ENCODE data around the gene SLC30A2.
"Not testable (repeated sequence)": the region's sequence is repeated elsewhere in the genome, so short reads cannot be mapped to it uniquely, and the experiment has no call there.

SLC30A2 gene, protein sequence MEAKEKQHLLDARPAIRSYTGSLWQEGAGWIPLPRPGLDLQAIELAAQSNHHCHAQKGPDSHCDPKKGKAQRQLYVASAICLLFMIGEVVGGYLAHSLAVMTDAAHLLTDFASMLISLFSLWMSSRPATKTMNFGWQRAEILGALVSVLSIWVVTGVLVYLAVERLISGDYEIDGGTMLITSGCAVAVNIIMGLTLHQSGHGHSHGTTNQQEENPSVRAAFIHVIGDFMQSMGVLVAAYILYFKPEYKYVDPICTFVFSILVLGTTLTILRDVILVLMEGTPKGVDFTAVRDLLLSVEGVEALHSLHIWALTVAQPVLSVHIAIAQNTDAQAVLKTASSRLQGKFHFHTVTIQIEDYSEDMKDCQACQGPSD

GRCh38 chr1:26045722-26046245, at the start of gene SLC30A2:
SLC30A2 (minus strand) TSS chr1:26046118; CDS start chr1:26045896, 222 bp downstream.
- DNase-seq: no peak

DNA sequence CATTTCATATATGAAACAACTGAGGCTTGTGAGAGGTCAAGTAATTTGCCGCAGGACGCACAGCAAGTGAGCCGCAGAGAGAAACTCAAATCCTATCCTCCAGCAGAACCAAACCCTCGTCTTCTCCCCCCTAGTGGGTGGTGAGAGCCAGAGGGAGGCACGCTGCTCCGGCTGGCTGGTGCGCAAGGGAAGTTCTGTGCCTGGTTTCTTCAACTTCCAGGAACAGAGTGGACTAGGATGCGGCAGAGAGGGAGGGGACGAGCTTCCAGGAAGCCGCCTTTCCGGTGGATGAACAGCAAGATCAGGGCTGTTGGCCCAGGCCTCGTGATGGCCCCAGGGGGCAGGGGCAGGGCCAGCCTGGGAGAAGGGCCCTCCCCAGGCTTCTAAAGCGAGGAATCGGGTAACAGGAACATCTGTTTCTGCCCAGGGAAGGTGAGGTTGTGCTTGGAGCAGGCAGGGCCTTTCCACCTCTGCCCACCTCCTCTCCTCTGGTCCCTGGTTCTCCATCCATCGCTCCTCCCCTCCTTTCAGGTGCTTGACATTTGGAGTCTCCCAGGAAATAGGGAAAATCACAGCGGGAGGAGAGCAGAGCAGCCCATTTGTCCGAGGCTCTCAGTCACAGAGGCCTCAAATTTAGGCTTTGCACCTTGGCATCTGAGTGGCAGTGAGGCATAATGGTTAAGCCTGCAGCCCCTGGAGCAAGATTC, 48.9 kb upstream of the SLC30A2 start:
- DNase-seq: no peak

- DNase-seq: no peak
Measured at GRCh38 chr1:26094076-26094669, 48.3 kb upstream of the SLC30A2 start.

DNA sequence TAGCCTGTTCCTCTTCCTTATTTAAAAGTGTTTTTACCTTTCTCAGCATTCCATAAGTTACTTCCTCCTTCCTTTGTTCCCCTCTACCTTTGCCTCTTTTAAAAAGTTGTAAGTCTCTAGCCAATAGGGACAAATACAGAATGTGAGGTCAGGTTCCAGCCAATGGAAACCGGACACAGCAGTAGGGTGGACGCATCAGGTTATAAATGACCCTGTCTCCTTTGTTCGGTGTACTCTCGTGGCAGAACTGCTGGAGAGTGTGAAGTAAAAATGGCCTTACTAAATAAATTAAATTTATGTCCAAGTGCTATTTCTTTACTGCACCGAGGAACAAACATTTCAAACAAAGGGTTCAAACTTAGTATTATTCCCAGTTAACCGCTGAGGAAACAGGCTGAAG, 47.7 kb upstream of the SLC30A2 start:
- DNase-seq: not testable (repeated sequence)

DNA sequence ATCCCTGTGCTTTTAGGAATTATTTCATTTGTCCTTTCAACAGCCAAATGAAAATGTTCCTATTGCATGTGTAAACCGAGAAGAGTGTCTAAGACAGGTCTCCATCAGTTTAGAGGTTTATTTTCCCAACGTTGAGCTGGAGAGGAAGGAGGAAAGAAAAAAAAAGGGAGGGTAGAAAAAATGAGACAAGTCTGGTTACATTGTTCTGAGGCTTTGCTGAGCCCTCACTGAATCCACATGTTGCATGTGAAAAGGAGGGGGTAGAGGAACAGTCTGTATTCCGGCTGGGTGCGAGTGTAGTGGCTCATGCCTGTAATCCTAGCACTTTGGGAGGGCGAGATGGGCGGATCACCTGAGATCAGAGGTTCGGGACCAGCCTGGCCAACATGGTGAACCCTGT, 46.5 kb upstream of the SLC30A2 start:
- DNase-seq: no peak

- DNase-seq: no peak
Measured at GRCh38 chr1:26090893-26091292, 45.0 kb upstream of the SLC30A2 start.

DNA sequence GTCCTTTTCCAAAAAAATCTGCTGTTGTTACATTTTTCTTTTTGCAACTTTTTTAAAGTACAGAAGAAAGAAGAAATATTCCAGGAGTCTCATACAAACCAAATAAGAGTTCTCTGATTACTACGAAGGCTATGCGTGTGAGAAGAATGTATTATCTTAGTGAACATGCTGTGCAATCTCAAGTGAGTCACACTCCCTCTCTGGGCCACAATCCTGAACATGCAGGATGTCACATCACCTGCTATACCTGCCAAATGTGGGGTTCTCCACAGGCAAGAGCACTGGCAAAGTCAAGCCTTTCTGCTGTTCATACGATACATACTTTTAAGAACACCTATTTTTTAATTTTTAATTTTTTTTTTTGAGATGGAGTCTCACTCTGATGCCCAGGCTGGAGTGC, 43.2 kb upstream of the SLC30A2 start:
- DNase-seq: no peak

GRCh38 chr1:26084844-26085243, 38.9 kb upstream of the SLC30A2 start:
- DNase-seq: no peak

DNA sequence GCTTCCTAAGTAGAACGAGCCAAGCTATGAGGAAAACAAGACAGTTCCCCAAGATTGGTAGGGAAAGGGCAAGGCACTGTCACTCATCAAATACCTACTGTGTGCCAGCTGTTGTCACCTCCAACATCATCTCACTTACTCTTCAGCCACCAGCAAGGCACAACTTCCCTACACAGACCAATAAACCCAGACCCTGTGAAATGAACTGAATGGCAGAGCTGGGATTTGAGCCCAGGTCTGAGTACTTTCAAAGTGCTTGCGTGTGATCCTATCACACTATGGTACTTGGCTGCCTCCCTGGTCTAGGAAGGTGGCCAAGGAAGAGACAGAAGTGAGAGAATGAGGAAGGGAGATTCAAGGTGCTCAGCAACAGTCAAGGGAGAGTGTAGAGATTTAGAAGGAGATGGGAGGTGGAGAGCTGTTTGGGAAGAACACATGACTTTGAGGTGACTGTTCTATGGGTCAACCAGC, 38.2 kb upstream of the SLC30A2 start:
- no peak for DNase-seq

GRCh38 chr1:26083208-26083607, 37.3 kb upstream of the SLC30A2 start:
- no peak for DNase-seq

- no peak for DNase-seq
Measured at GRCh38 chr1:26082020-26082350, 36.1 kb upstream of the SLC30A2 start.

DNA sequence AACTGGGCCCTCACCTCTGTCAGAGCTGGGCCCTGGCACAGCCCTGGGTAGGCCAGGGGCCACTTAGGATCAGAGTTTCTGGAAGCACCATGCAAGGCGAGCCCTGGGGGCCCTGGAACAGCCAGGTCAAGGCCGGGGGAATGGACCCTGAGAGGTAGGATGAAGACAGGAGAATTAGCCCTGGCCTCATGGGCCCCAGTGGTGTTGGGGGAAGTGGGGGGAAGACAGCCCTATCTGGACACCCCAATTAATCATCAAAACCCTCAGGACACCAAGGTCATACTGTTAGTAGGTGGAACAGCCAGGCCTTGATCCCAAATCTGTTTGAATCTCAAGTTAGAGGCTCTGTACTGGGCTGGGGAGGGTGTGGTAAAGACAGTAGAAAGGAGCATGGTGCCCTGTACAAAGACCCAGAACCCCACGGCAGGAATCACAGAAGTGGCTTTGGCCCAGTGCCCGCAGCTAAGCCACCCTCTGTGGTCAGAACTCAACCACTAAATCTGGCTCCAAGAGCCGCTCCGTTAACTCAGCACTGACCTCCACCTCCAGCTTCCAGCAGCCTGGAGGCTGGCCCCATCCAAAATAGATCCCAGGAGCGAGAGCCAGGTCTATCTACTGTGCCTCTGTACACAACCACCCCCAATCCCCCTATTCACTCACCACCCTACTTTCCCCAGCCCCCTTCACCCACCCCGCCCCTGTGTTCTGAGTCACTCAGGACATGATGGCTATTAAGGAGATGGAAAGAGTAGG, 35.5 kb upstream of the SLC30A2 start:
- no peak for DNase-seq

GRCh38 chr1:26079960-26080814, 34.3 kb upstream of the SLC30A2 start:
- DNase-seq: no peak

GRCh38 chr1:26079178-26079563, 33.3 kb upstream of the SLC30A2 start:
- no peak for DNase-seq

DNA sequence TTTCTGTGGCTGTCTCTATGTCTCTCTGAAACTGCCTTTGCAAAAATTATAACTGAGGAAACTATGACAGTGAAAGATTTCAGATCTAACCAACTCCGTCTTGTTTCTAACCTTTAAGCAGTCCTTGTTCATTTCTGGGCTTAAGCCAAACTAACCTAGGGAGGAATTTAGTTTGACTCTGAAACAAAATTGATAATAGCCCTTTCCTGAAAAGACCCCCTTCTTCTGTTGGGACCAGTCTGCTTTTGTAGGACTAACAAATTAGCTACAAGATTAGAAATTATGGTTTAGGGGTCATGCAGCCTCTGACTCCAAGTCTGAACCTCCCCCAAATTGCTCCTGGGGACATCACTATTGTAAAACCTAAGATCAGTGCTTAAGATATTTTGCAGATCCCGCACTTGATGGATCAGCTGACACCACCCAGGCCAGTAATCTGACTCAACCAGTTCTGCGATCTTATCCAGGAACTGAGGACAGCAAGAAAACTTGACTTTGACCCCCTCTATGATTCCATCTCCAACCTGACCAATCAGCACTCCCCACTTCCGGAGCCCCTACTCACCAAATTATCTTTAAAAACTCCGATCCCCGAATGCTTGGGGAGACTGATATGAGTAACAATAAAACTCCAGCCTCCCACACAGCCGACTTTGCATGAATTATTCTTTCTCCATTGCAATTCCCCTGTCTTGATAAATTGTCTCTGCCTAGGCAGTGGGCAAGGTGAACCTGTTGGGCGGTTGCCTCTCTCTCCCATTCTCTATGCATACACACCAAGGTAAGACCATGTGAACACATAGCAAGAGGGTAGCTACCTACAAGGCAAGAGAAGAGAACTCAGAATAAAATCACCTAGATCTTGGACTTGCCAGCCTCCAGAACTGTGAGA, 32.6 kb upstream of the SLC30A2 start:
- DNase-seq: no peak

DNA sequence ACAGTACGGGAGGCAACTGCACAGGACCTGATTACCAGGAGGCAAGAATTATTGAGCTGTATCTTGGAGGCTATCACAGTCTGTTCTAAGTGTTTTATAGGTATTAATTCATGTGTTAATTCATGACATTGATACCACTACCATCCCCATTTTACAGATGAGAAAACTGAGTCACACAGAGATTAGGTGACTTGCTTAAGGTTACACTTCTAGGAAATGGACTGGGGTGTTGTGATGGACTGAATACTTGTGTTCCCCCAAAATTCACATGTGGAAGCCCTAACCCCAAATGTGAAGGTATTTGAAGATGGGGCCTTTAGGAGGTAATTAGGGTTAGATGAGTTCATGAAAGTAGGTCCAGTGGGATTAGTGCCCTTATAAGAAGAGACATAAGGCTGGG, 31.6 kb upstream of the SLC30A2 start:
- no peak for DNase-seq

- no peak for DNase-seq
Measured at GRCh38 chr1:26075421-26076144, 29.7 kb upstream of the SLC30A2 start.

DNA sequence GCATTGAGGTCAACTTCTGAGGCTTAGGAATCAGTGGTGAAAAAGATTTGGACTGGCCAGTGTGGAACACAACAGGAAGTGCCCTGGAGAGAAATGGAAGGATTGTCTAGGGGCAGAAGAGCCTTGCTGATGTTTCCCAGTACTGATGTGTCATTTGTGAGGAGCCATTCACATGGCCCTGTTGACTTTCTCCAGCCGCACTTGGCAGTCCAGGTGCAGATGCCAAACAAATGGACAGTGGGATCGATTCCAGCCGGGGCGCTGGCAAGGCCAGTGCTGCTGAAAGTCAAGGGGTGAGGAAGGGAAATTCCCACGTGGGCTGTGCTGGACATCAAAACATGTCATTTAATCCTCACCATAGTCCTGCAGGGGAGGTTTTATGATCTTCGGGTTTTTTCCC, 26.4 kb upstream of the SLC30A2 start:
- no peak for DNase-seq

DNA sequence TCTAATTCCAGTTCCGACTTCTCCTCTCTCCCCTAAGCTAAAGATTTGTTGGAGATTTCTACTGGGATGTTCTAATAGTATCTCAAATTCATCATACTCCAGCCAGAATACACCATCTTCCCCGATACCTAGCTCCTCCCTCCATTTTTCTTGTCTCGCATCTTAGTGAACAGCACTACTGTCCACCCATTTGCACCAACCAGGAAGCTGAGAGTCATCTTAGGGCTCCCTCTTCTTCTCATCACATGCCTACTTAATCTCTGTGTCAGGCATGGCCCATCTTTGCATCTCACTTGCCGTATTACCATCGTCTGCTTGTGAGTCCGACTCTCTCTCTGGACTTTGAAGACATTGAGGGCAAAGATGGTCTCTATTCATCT, 25.0 kb upstream of the SLC30A2 start:
- no peak for DNase-seq

GRCh38 chr1:26070296-26070962, 24.5 kb upstream of the SLC30A2 start:
- DNase-seq: no peak

All from SHP77 treated with DMSO at 0.1 percent for 48 hours (cell line).